A549 (cell line): ENCODE measurements around the gene SMG1.
"Not testable (repeated sequence)": the region's sequence is repeated elsewhere in the genome, so short reads cannot be mapped to it uniquely, and the experiment has no call there.

Experiments
- BCL3 ChIP-seq: fragments of >200 bp; sonication (Bioruptor Twin); formaldehyde crosslinking; IDR thresholded peaks from 3 replicates; pipeline ENCODE4 v1.6.1; 2016
- CTCF ChIP-seq: fragments of >200 bp; sonication (Bioruptor Twin); formaldehyde crosslinking; IDR thresholded peaks from 3 replicates; pipeline ENCODE4 v1.5.1; 2016
- EHMT2 ChIP-seq: fragments of 200-600 bp; sonication (generic); IDR thresholded peaks from 2 replicates; pipeline ENCODE4 v1.6.1; 2016; ENCODE audit warnings: antibody characterized with exemption, low read depth, mild to moderate bottlenecking, moderate library complexity
- EP300 ChIP-seq, 2 experiments: fragments of >200 bp; sonication (Bioruptor Twin); formaldehyde crosslinking; IDR thresholded peaks; 2 replicates in 1 of 2; 3 replicates in 1 of 2; pipeline ENCODE4 v1.6.1; 2016 to 2017
- ESRRA ChIP-seq: fragments of 150-350 bp; IDR thresholded peaks from 2 replicates; pipeline ENCODE4 v1.6.1; 2014; ENCODE audit warnings: mild to moderate bottlenecking, low read length, borderline replicate concordance
- MAZ ChIP-seq: fragments of 150-350 bp; IDR thresholded peaks from 2 replicates; pipeline ENCODE4 v1.6.1; 2014; ENCODE audit warnings: antibody characterized with exemption, low read depth, low read length, borderline replicate concordance
- NR3C1 ChIP-seq: fragments of >200 bp; sonication (Bioruptor Twin); formaldehyde crosslinking; IDR thresholded peaks from 3 replicates; pipeline ENCODE4 v1.6.1; 2017
- POLR2AphosphoS2 ChIP-seq: conservative IDR thresholded peaks from 2 replicates; pipeline ENCODE4 v1.6.1; 2012; ENCODE audit warnings: low read length, improper control_type of control experiment, inconsistent platforms
- RAD21 ChIP-seq, 2 experiments: fragments of >200 bp in 1 of 2; sonication (Bioruptor Twin) in 1 of 2; formaldehyde crosslinking in 1 of 2; IDR thresholded peaks in 1 of 2; conservative IDR thresholded peaks in 1 of 2; 2 replicates in 1 of 2; 3 replicates in 1 of 2; pipeline ENCODE4 v1.6.1; 2012 to 2018; ENCODE audit warnings: inconsistent platforms in 1 of 2
- REST ChIP-seq: fragments of 200-600 bp; sonication (generic); IDR thresholded peaks from 2 replicates; pipeline ENCODE4 v1.6.1; 2016; ENCODE audit warnings: antibody characterized with exemption, mild to moderate bottlenecking, moderate library complexity
- SMC3 ChIP-seq: fragments of >200 bp; sonication (Bioruptor Twin); formaldehyde crosslinking; IDR thresholded peaks from 3 replicates; pipeline ENCODE4 v1.6.1; 2018; ENCODE audit warnings: inconsistent platforms
- TP53 ChIP-seq: fragments of 250-450 bp; sonication (Bioruptor Pico); IDR thresholded peaks from 2 replicates; pipeline ENCODE4 v1.5.0; 2021; ENCODE audit warnings: mild to moderate bottlenecking, moderate library complexity

- not testable (repeated sequence) for TF ChIP-seq POLR2AphosphoS2; EHMT2; REST; ESRRA; CTCF; TP53; SMC3; NR3C1; MAZ; BCL3; RAD21 (conservative IDR thresholded peaks at IDR 0.05 in 1 of 2, IDR thresholded peaks at IDR 0.05 in 1 of 2); EP300 (IDR thresholded peaks at IDR 0.05)
Measured at GRCh38 chr16:18756639-18757038, 169.6 kb downstream of the SMG1 start.
